Measurements from ENCODE around the gene MCM3AP.
A peak's percentile ranks its signal among the peaks of the same experiment; 100 is the strongest.

The MCM3AP gene

GRCh38 chr21:46234436-46234950, 50.9 kb downstream of the MCM3AP start:
- H3K27ac ChIP-seq (ENCODE audit: low read depth, low read length): no peak overlapping the region
- H3K4me3 ChIP-seq (ENCODE audit: low read length): no peak overlapping the region

GRCh38 chr21:46229923-46230260, 55.5 kb downstream of the MCM3AP start:
- H3K79me2 ChIP-seq (ENCODE audit: control insufficient read depth, low read length): peaks cover 75% of the 10 kb centered on the region
- 0 out of 2 replicates have a peak, but pooled peaks cover 6% of the 10 kb centered on the region for H3F3A ChIP-seq (ENCODE audit: control insufficient read depth, insufficient read depth)
- peak overlapping the region; percentile 93 for H3K4me2 ChIP-seq (ENCODE audit: low read length)
- H3K27me3 ChIP-seq (ENCODE audit: control insufficient read depth, low read length): no peaks in the 10 kb centered on the region
- H4K20me1 ChIP-seq (ENCODE audit: control insufficient read depth, insufficient read depth, low read depth, low read length): peaks cover 9% of the 10 kb centered on the region
- H3K4me3 ChIP-seq (ENCODE audit: low read length): peak overlapping the region; percentile 84
- H3K4me1 ChIP-seq (ENCODE audit: control insufficient read depth, low read length): peaks cover 37% of the 10 kb centered on the region
- no peaks in the 10 kb centered on the region for H3K9me2 ChIP-seq (replicated peaks; ENCODE audit: control insufficient read depth, low read length)
- TF ChIP-seq EZH2phosphoT487 (IDR thresholded peaks at IDR 0.05; ENCODE audit: borderline replicate concordance, low read length) (no peak), CTCF (IDR thresholded peaks at IDR 0.05; ENCODE audit: low read depth, low read length, poor library complexity, severe bottlenecking) (no peak)
- no peaks in the 10 kb centered on the region for H3K9me3 ChIP-seq (ENCODE audit: control insufficient read depth, insufficient read depth, low read length)
- no peak overlapping the region for H3K27ac ChIP-seq (ENCODE audit: low read depth, low read length)
- H3K36me3 ChIP-seq (ENCODE audit: control insufficient read depth, low read length): peaks cover 80% of the 10 kb centered on the region

More at GRCh38 chr21:46234436-46234950, 50.9 kb downstream of the MCM3AP start:
- H3K9me2 ChIP-seq (replicated peaks; ENCODE audit: control insufficient read depth, low read length): no peaks in the 10 kb centered on the region
- TF ChIP-seq EZH2phosphoT487 (IDR thresholded peaks at IDR 0.05; ENCODE audit: borderline replicate concordance, low read length): no peak
- no peak for TF ChIP-seq CTCF (IDR thresholded peaks at IDR 0.05; ENCODE audit: low read depth, low read length, poor library complexity, severe bottlenecking)
- H3K4me2 ChIP-seq (ENCODE audit: low read length): no peak overlapping the region
- peaks cover 92% of the 10 kb centered on the region for H3K36me3 ChIP-seq (ENCODE audit: control insufficient read depth, low read length)
- H3K79me2 ChIP-seq (ENCODE audit: control insufficient read depth, low read length): peaks cover 44% of the 10 kb centered on the region
- H4K20me1 ChIP-seq (ENCODE audit: control insufficient read depth, insufficient read depth, low read depth, low read length): no peaks in the 10 kb centered on the region
- peaks cover 21% of the 10 kb centered on the region for H3K4me1 ChIP-seq (ENCODE audit: control insufficient read depth, low read length)
- 0 out of 2 replicates have a peak, but pooled peaks cover 6% of the 10 kb centered on the region for H3F3A ChIP-seq (ENCODE audit: control insufficient read depth, insufficient read depth)
- no peaks in the 10 kb centered on the region for H3K9me3 ChIP-seq (ENCODE audit: control insufficient read depth, insufficient read depth, low read length)
- H3K27me3 ChIP-seq (ENCODE audit: control insufficient read depth, low read length): no peaks in the 10 kb centered on the region

GRCh38 chr21:46229133-46229922, 56.1 kb downstream of the MCM3AP start:
- no peak for TF ChIP-seq EZH2phosphoT487 (IDR thresholded peaks at IDR 0.05; ENCODE audit: borderline replicate concordance, low read length)
- peak; percentile 53 for TF ChIP-seq CTCF (IDR thresholded peaks at IDR 0.05; ENCODE audit: low read depth, low read length, poor library complexity, severe bottlenecking)
- Histone ChIP-seq H3K27me3 (ENCODE audit: control insufficient read depth, low read length) (no peaks in the 10 kb centered on the region), H3K9me2 (replicated peaks; ENCODE audit: control insufficient read depth, low read length) (no peaks in the 10 kb centered on the region), H3K4me3 (ENCODE audit: low read length) (peak overlapping the region; percentile 84), H3F3A (ENCODE audit: control insufficient read depth, insufficient read depth) (0 out of 2 replicates have a peak, but pooled peaks cover 6% of the 10 kb centered on the region), H3K9me3 (ENCODE audit: control insufficient read depth, insufficient read depth, low read length) (no peaks in the 10 kb centered on the region), H3K4me1 (ENCODE audit: control insufficient read depth, low read length) (peaks cover 37% of the 10 kb centered on the region), H3K36me3 (ENCODE audit: control insufficient read depth, low read length) (peaks cover 80% of the 10 kb centered on the region), H4K20me1 (ENCODE audit: control insufficient read depth, insufficient read depth, low read depth, low read length) (peaks cover 9% of the 10 kb centered on the region), H3K27ac (ENCODE audit: low read depth, low read length) (peak overlapping the region; percentile 55), H3K79me2 (ENCODE audit: control insufficient read depth, low read length) (peaks cover 77% of the 10 kb centered on the region), H3K4me2 (ENCODE audit: low read length) (peak overlapping the region; percentile 93)

All from DOHH2 (cell line).